ENCODE results near the gene MAP3K7CL.

DNA sequence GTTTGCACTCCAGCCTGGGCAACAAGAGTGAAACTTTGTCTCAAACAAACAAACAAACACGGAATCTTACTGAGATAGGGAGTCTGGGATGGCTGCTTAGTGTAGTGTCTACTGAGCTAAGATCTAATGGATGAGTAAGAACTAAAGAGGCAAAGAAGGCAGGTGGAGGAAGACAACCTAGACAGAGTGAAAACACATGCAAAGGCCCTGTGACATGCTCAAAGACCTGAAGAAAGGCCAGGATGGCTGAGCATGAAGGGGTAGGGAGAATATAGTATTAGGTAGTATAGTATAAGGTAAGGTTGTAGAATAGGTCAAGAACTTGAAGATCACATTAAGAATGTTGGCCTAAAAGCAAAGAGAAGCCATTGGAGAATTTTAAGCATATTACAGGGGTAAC, 49.1 kb downstream of the MAP3K7CL start:
- TF ChIP-seq, protein P1, sequence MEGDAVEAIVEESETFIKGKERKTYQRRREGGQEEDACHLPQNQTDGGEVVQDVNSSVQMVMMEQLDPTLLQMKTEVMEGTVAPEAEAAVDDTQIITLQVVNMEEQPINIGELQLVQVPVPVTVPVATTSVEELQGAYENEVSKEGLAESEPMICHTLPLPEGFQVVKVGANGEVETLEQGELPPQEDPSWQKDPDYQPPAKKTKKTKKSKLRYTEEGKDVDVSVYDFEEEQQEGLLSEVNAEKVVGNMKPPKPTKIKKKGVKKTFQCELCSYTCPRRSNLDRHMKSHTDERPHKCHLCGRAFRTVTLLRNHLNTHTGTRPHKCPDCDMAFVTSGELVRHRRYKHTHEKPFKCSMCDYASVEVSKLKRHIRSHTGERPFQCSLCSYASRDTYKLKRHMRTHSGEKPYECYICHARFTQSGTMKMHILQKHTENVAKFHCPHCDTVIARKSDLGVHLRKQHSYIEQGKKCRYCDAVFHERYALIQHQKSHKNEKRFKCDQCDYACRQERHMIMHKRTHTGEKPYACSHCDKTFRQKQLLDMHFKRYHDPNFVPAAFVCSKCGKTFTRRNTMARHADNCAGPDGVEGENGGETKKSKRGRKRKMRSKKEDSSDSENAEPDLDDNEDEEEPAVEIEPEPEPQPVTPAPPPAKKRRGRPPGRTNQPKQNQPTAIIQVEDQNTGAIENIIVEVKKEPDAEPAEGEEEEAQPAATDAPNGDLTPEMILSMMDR (IDR thresholded peaks at IDR 0.05; ENCODE audit: low read depth, low read length), result no peak
- TF ChIP-seq EZH2phosphoT487 (IDR thresholded peaks at IDR 0.05; ENCODE audit: low read depth), result no peak

All from OCI-LY3 (cell line).